K562 (cell line): ENCODE results near the gene ALOXE3. TPM values are rescaled to one million over a fixed set of nuclear protein-coding genes. Genes with fewer than 3 reads are reported as not detected.

ENCODE experiments used
- ATAC-seq: fragments of 200-7000 bp; cut with Tn5 transposase; 3 replicates; pipeline ENCODE4 v1.9.1; 2020; ENCODE audit warnings: moderate library complexity
- BruUV-seq: library from RNA; stranded (reverse); fragments of 400-500 nt; replicated peaks from 2 replicates; lab custom pipeline; 2021; lab: Mats Ljungman, UMichigan
- CTCF ChIA-PET: fragments of 300-600 bp; formaldehyde crosslinking; extraction: SDS; loops from one replicate; lab custom pipeline; 2021; ENCODE audit warnings: low intra/inter-chr PET ratio; lab: Yijun Ruan, JAX
- POLR2A ChIA-PET: fragments of 300-600, 350-650 bp; sonication (Branson Sonifier 250); formaldehyde crosslinking; extraction: SDS; loops from one replicate; lab custom pipeline; 2021; ENCODE audit warnings: antibody characterized with exemption, inconsistent platforms; lab: Yijun Ruan, JAX
- DNase-seq, 4 experiments: peaks; one replicate each; pipeline versions ENCODE4 v3.0.0 to v3.0.0-alpha.2; 2011 to 2018; ENCODE audit warnings: low spot score in 3 of 4, mixed read lengths in 3 of 4; ENCODE audit errors: extremely low read depth in 1 of 4
- FAIRE-seq: peaks from 2 replicates; lab custom pipeline; 2011; peaks lifted over from hg19 to GRCh38; lab: Jason Lieb, UNC
- H2AFZ ChIP-seq: 2 replicates; pipeline ENCODE4 v1.6.0; 2011; ENCODE audit warnings: low read depth, low read length, control low read depth, inconsistent platforms
- H3K27ac ChIP-seq: fragments of 200-600 bp; 3 replicates; pipeline ENCODE4 v1.8.0; 2011; ENCODE audit warnings: low read depth, mild to moderate bottlenecking, control low read depth, inconsistent platforms, low read length, moderate library complexity, mixed read lengths; ENCODE audit errors: extremely low read depth
- H3K27me3 ChIP-seq, 2 experiments: fragments of 300-600 bp in 1 of 2; 2 replicates in 1 of 2; 3 replicates in 1 of 2; pipeline versions ENCODE4 v1.6.0 to v1.8.0; 2011; ENCODE audit warnings: inconsistent platforms in 2 of 2, low read length in 2 of 2, mild to moderate bottlenecking in 1 of 2, mixed read lengths in 1 of 2, moderate library complexity in 1 of 2; ENCODE audit not compliant: control insufficient read depth in 2 of 2, insufficient read depth in 2 of 2
- H3K36me3 ChIP-seq: fragments of 300-600 bp; 3 replicates; pipeline ENCODE4 v1.8.0; 2011; ENCODE audit warnings: mild to moderate bottlenecking, low read length, inconsistent platforms; ENCODE audit not compliant: control insufficient read depth, insufficient read depth
- H3K4me1 ChIP-seq, 2 experiments: fragments of 200-600 bp in 1 of 2; replicated peaks in 1 of 2; 2 replicates in 1 of 2; 3 replicates in 1 of 2; pipeline versions ENCODE4 v1.5.1 to v1.8.0; 2011; ENCODE audit warnings: inconsistent platforms in 2 of 2, low read length in 2 of 2, mild to moderate bottlenecking in 1 of 2, mixed read lengths in 1 of 2, moderate library complexity in 1 of 2; ENCODE audit not compliant: control insufficient read depth in 2 of 2, insufficient read depth in 2 of 2
- H3K4me2 ChIP-seq: 2 replicates; pipeline ENCODE4 v1.6.1; 2011; ENCODE audit warnings: low read length, control low read depth, inconsistent platforms, mixed read lengths; ENCODE audit not compliant: insufficient read depth
- H3K4me3 ChIP-seq: fragments of 200-600 bp; sonication (generic), shearing (Covaris generic); 2 replicates; pipeline ENCODE4 v1.5.1; 2016; ENCODE audit warnings: control low read depth, inconsistent platforms
- H3K79me2 ChIP-seq: fragments of 200-600 bp; 3 replicates; pipeline ENCODE4 v1.8.0; 2011; ENCODE audit warnings: low read length, inconsistent platforms; ENCODE audit not compliant: control insufficient read depth, insufficient read depth
- H3K9ac ChIP-seq, 2 experiments: 2 replicates each; pipeline versions ENCODE4 v1.6.0 to v1.6.1; 2011; ENCODE audit warnings: low read depth in 2 of 2, low read length in 2 of 2, control low read depth in 1 of 2, inconsistent platforms in 1 of 2, mild to moderate bottlenecking in 1 of 2, mixed read lengths in 1 of 2; ENCODE audit not compliant: insufficient read depth in 1 of 2
- H3K9me1 ChIP-seq: one replicate; pipeline ENCODE4 v1.6.0; 2011; ENCODE audit warnings: inconsistent platforms, mild to moderate bottlenecking, low read length, moderate library complexity; ENCODE audit not compliant: control insufficient read depth, insufficient read depth
- H3K9me3 ChIP-seq: replicated peaks from 2 replicates; pipeline ENCODE4 v1.5.1; 2011; ENCODE audit warnings: low read depth, low read length, inconsistent platforms; ENCODE audit not compliant: control insufficient read depth, insufficient read depth
- H4K20me1 ChIP-seq: replicated peaks from 2 replicates; pipeline ENCODE4 v1.6.1; 2011; ENCODE audit warnings: low read length, inconsistent platforms, mixed read lengths; ENCODE audit not compliant: control insufficient read depth, insufficient read depth
- BCOR ChIP-seq: fragments of 450-650 bp; IDR thresholded peaks from 2 replicates; pipeline ENCODE4 v1.6.1; 2016
- BRCA1 ChIP-seq, 2 experiments: fragments of 450-650 bp in 1 of 2; sonication (generic) in 1 of 2; formaldehyde crosslinking in 1 of 2; IDR thresholded peaks; 2 replicates each; pipeline versions ENCODE4 v1.5.0 to v1.6.1; 2017 to 2020; ENCODE audit warnings: mild to moderate bottlenecking in 1 of 2, missing genetic modification reagents in 1 of 2
- CREBBP ChIP-seq: IDR thresholded peaks from one replicate; pipeline ENCODE4 v1.6.1; 2012; ENCODE audit warnings: low read depth, mild to moderate bottlenecking, control low read depth, inconsistent platforms, low read length
- DACH1 ChIP-seq: fragments of 450-650 bp; IDR thresholded peaks from 2 replicates; pipeline ENCODE4 v1.6.1; 2018; ENCODE audit not compliant: partially characterized antibody
- EP400 ChIP-seq: fragments of 450-650 bp; IDR thresholded peaks from 2 replicates; pipeline ENCODE4 v1.6.1; 2017; ENCODE audit warnings: antibody characterized with exemption, mild to moderate bottlenecking, moderate library complexity
- GATAD2B ChIP-seq: fragments of 450-650 bp; IDR thresholded peaks from 2 replicates; pipeline ENCODE4 v1.6.1; 2017; ENCODE audit warnings: mild to moderate bottlenecking, borderline replicate concordance
- MTA1 ChIP-seq: fragments of 450-650 bp; IDR thresholded peaks from 2 replicates; pipeline ENCODE4 v1.6.1; 2017; ENCODE audit warnings: borderline replicate concordance
- NCOR1 ChIP-seq: fragments of 450-650 bp; IDR thresholded peaks from 2 replicates; pipeline ENCODE4 v1.6.1; 2016; ENCODE audit warnings: mild to moderate bottlenecking, moderate library complexity
- SMARCA5 ChIP-seq: fragments of 450-650 bp; IDR thresholded peaks from 2 replicates; pipeline ENCODE4 v1.6.1; 2016
- TRIM24 ChIP-seq, 2 experiments: fragments of 450-650 bp; IDR thresholded peaks; 2 replicates each; pipeline ENCODE4 v1.6.1; 2016
- USF1 ChIP-seq: sonication (generic); formaldehyde crosslinking; IDR thresholded peaks from 2 replicates; pipeline ENCODE4 v1.9.0; 2022; ENCODE audit warnings: mild to moderate bottlenecking, missing genetic modification reagents
- ZBTB2 ChIP-seq: fragments of 450-650 bp; IDR thresholded peaks from 2 replicates; pipeline ENCODE4 v1.6.1; 2016; ENCODE audit warnings: antibody characterized with exemption
- ZNF512 ChIP-seq: IDR thresholded peaks from 2 replicates; pipeline ENCODE4 v1.6.1; 2016; ENCODE audit warnings: missing genetic modification characterization, missing compliant biosample characterization
- WGBS: fragments of 100-300 bp; shearing (Covaris generic); methylation state at CpG from one replicate; pipeline ENCODE4 v1.1.6; 2016; ENCODE audit warnings: low coverage, mixed read lengths; ENCODE audit not compliant: insufficient coverage; ENCODE audit errors: missing lambda C conversion rate; 5-methylcytosine and 5-hydroxymethylcytosine counted together
- in situ Hi-C: fragments of 300-500 bp; cut with MboI; formaldehyde crosslinking; loops from 4 replicates; pipeline ENCODE4 v1.15.0; 2018; ENCODE audit warnings: inconsistent platforms, mixed read lengths
- intact Hi-C: fragments of 100-400 bp; cut with micrococcal nuclease; formaldehyde crosslinking; loops from 2 replicates; pipeline ENCODE4 v1.14.2; 2022
- polyA plus RNA-seq, 8 experiments: library from polyadenylated mRNA; depleted of rRNA in 4 of 8; stranded (reverse) in 5 of 8; unstranded in 3 of 8; fragments of >200 nt; fragmentation: Nextera tagmentation in 2 of 8; fragmentation: Illumina TruSeq in 1 of 8; extraction: Ambion mirVana in 2 of 8; extraction: Trizol in 1 of 8; gene quantifications; 2 replicates each; pipeline versions ENCODE4 v1.2.1 to v1.2.3, GENCODE V29; 2011 to 2014; ENCODE audit warnings: inconsistent platforms in 1 of 8, missing spikeins in 1 of 8
- total RNA-seq, 7 experiments: library from RNA; depleted of rRNA in 6 of 7; stranded (reverse); fragments of >200 nt in 6 of 7; fragmentation: Illumina TruSeq in 2 of 7; extraction: Trizol in 2 of 7; gene quantifications; 2 replicates each; pipeline versions ENCODE4 v1.2.1 to v1.2.3, GENCODE V29; 2011 to 2021; ENCODE audit warnings: low replicate concordance in 1 of 7

The ALOXE3 gene
- total and polyA plus RNA-seq, 9 of the 15 experiments (the other 6 are each of a cell fraction or from before 2014, with no cell fraction given), result 0.04 TPM; not detected in 8

- H3K27me3 ChIP-seq, result peaks cover 10 to 22% of the 10 kb centered on the region in 2 experiments; a peak in 4 of 5 replicates
- no peak for DNase-seq
- in situ Hi-C loops, result loop anchor here (25.0 kb wide), 2 partner anchors 735 to 935 kb away; partner anchors contain the start of gene MFSD6L
- BruUV-seq, result no TSS peak
- TF ChIP-seq BCOR (peak; percentile 27; the same call in 1 of the 2 replicates), TRIM24 (IDR thresholded peaks at IDR 0.05) (0 out of 4 replicates have a peak, but pooled peaks of 1 of the 2 experiments have one; percentile 15), CREBBP (peak; percentile 95), MTA1 (0 out of 2 replicates have a peak, but pooled peaks have one; percentile 52), SMARCA5 (no peak), NCOR1 (no peak), ZNF512 (tag) (0 out of 2 replicates have a peak, but pooled peaks have one; percentile 25), EP400 (0 out of 2 replicates have a peak, but pooled peaks have one; percentile 23), ZBTB2 (peak; percentile 82), GATAD2B (peak; percentile 61; the same call in 1 of the 2 replicates), BRCA1 (IDR thresholded peaks at IDR 0.05) (peak; percentile 39; the same call in 1 of the 2 replicates), BRCA1 (CRISPR knock-in tag; IDR thresholded peaks at IDR 0.05) (no peak), USF1 (no peak), DACH1 (peak; percentile 73)
- TF ChIP-seq, all 486 proteins: peak for 10
- FAIRE-seq (no peak), ATAC-seq (no peak)
- Histone ChIP-seq H3K9ac (no peak overlapping the region), H3K79me2 (no peaks in the 10 kb centered on the region), H3K4me3 (no peak overlapping the region), H3K36me3 (no peaks in the 10 kb centered on the region), H3K9me3 (no peaks in the 10 kb centered on the region), H3K4me2 (no peak overlapping the region), H3K27ac (no peak overlapping the region), H3K4me1 (no peaks in the 10 kb centered on the region; a peak in 1 of 5 replicates), H3K9me1 (no peaks in the 10 kb centered on the region), H4K20me1 (no peaks in the 10 kb centered on the region), H2AFZ (no peak overlapping the region)
- ChIA-PET CTCF (interaction anchor here (0.6 kb wide), 2 partner anchors 1386 to 1502 kb away, joined by 3 read pairs; no protein-coding TSS in a partner anchor), POLR2A (no interaction called here)
- intact Hi-C loops, result loop anchor here (10.0 kb wide), 1 partner anchor 58 kb away; no protein-coding TSS in a partner anchor
- 4% methylated on average over 5 of the region's 6 CpGs for WGBS
These were observed 65.8 kb downstream of the ALOXE3 start for GRCh38 chr17:8052256-8053252.
